UCSD-AML1 (cell line): Measurements from ENCODE around the gene MKLN1.
"Not testable (repeated sequence)": the region's sequence is repeated elsewhere in the genome, so short reads cannot be mapped to it uniquely, and the experiment has no call there.

ENCODE experiments used
- DNase-seq: peaks from one replicate; lab custom pipeline; 2025; ENCODE audit not compliant: unreplicated experiment; lab: John Stamatoyannopoulos, UW

Gene MKLN1

DNA sequence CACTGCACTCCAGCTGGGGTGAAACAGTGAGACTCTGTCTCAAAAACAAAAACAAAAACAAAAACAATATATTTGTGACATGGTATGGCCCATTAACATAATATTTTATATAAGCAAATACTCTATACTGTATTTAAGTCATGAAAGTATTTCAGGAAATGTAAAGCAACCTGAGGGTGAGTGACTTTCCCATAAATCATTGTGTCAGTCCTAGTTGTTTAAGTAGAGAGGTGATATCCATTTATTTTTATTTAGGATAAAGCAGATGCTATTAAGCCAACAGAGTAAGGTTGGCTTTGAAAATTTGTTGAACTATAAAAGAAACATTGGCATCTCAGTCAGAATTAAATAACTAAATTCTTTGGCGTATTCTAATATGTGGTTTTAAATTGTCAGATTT, 60.5 kb downstream of the MKLN1 start:
- no peak for DNase-seq

DNA sequence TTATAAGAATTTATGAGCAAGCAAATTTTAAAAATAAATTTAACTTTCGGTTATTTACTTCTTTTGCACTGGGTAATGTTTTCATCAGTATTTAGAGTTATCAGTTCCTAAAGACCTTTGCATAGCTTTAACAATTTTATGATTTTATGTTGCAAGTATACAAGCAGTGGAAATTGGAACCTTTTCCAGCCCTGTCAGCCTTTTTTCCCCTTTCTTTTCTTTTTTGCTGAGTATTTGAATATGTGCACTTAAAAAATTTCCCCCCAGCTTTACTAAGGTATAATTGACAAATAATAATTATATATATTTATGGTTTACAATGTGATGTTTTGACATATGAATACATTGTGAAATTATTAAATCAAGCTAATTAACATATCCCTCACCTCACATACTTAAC, 62.6 kb downstream of the MKLN1 start:
- DNase-seq = no peak

DNA sequence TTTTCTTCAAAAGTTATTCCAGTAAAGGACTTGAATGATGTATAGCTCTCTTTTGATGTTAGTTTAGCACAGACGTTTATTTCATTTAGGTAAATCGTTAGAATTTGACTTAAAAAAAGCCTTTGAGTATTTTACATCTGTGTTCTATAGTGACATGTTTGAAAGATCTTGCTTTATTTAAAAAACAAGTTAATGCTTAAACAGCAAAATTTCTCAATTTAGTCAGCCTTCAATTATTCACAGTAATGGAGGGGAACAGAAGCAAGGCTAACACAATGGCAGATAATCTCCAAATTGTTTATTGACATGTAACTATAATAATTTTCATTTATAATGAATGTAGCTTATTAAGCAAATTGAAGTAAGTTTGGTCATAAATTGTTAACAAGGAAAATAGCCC, 63.5 kb downstream of the MKLN1 start:
- DNase-seq = no peak

DNA sequence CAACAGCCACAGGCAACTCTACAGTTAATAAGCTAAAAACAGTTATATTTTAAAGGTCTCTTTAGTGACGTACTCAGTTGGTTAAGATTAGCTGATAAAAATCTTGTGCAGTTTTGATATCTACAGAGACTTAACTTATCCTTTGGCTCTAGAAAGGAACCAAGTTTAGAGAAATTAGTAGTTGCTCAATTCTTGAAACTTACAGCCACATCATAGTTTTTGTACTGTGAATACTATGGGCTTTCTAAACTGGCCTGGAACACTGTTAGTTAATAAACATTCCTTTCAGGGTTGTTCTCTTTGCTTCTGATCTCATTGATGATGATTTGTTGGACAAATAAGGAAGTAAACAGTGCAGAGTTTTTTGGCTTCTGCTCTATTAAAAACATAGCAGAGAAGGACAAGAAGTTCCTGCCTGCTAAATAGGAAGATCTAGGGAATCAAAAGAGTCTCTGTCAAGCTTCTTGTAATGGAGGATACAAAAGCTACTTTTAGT, 73.1 kb downstream of the MKLN1 start:
- DNase-seq = no peak

DNA sequence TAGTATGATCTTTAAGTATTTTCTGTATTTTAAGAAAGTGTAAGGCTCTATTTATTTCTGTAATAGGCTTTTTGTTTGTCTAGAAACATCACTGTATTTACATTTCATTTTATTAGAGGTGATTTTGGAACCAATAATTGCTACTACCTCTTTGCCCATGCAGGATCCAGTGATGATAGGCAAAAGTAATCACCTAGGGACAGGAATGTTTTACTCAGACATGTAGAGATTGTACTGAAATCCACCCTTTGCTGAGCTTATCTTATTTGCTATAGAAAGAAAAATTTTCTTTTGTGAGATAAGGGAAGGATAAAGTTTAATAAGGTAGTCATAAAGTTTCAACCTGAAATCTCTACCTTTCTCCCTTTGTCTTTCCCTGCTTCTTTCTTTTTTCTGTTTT, 73.5 kb downstream of the MKLN1 start:
- DNase-seq = no peak

DNA sequence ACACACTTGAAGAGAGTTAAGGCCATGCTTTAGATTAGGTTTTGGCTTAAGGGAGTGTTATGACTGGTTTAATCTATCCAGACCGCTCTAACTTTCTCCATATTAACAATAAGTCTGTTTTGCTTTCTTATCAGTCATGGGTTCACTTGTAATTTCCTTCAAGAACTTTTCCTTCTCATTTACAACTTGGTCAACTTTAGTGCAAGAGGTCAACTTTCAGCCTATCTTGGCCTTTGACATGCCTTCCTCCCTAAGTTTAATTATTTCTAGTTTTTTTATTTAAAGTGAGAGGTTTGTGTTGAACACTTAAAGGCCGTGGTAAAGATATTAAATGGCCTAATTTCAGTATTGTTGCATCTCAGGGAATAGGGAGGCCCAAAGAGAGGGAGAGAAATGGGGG, 75.6 kb downstream of the MKLN1 start:
- no peak for DNase-seq

DNA sequence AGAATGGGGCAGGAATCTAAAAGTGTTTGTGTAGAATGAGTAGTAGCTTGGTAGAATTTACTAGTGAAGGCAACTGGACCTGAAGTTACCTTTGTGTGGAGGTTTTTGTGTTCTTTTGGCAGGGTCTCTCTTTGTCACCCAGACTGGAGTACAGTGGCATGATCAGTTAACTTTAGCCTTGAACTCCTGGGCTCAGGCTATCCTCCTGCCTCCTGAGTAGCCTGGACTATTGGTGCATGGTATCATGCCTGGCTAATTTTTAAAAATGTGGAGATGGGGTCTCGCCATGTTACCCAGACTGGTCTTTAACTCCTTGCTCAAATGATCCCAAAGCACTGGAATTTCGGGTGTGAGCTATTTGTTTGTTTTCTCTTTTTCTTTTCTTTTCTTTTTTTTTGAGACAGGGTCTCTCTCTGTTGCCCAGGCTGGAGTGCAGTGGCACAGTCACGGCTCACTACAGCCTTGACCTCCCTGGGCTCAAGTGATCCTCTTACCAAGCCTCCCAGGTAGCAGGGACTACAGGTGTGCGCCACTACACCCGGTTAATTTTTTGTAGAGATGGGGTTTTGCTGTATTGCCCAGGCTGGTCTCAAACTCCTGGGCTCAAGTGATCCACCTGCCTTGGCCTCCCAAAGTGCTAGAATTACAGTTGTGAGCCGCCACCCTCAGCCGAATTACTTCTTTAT, 76.7 kb downstream of the MKLN1 start:
- no peak for DNase-seq

DNA sequence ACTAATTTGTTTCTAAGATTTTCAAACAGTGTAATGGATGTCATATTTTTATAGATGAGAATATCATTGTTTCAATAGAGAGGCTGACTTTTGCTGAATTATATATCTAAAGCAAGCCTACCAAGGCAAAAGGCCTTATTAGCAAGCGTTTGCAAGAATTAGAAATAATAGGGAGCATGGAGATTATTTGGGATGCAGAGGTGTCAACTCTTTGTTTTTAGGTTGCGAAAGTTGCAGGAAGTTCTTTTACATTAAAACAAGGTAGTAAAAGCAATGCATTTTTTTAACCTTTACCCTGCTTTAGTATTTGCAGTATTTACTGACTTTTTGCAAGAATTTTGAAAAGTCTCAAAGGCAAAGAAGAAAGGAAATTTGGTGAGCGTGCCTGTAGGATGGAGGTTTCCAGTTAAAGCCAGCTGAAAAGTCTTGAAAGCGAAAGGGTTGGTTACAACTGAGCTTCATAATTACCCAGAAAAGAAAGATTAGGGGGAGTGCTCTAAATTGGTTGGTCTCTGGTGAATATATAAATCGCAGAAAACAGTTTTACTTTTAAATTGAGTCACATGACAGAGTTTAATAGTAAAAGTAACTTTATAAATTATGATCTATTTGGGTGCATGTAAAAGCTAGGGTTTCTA, 81.6 kb downstream of the MKLN1 start:
- DNase-seq = no peak

DNA sequence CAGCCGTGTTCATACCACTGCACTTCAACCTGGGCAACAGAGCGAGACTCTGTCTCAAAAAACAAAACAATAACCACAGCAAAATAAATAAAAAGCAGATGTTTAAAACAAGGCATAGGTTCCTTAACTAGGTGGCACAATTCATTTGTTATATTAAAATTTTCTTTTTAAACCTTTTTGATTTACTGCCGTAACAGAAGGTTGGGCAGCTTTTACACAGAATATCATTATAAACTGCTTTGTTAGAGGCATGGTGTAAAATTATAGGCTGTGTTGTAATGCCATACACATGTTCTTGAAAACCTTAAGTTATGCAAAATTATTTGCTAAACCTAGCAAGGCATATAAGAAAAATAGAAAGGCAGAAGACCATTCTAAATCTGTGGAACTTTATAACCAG, 84.4 kb downstream of the MKLN1 start:
- no peak for DNase-seq

DNA sequence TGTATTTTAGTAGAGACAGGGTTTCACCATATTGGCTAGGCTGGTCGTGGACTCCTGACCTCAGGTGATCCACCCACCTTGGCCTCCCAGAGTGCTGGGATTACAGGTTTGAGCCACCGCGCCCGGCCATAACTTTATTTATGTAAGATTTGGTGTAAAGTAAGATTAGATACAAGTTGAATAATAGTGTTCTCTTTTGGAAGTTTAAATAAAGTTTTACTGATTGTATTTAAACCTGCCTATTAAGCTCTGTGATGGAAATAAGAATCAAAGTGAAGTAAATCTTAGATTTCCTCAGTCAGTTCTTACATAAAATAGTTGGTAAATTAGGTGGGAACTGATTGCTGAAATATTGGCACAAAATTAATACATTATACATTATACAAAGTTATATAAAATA, 86.0 kb downstream of the MKLN1 start:
- DNase-seq = no peak

DNA sequence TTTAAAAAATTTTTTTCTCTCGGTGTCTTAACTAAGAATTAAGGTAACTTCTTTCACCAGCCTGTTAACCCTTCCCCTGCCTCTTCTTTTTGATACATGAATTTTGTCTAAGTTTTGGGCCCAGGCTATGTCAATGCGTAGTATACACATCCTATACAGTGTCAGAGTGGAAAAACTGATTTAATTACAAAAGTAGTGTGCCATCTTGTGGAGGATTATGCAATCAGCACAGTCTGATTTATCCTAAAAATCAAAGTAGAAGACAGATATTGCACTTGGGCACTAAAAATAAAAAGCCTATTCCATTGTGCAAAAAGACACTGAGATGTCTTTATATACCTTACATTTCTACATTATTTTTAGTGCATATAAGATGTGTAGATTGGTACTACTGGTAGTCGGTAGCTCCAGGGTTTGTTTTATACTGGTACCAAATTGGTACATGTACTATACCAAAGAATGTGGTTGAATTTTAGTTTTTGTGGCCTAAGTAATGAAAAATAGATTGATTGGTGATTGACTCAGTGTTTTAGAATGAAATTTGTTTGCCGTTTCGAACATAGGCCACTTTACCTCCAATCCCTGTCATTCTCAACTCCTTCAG, 96.6 kb downstream of the MKLN1 start:
- no peak for DNase-seq

DNA sequence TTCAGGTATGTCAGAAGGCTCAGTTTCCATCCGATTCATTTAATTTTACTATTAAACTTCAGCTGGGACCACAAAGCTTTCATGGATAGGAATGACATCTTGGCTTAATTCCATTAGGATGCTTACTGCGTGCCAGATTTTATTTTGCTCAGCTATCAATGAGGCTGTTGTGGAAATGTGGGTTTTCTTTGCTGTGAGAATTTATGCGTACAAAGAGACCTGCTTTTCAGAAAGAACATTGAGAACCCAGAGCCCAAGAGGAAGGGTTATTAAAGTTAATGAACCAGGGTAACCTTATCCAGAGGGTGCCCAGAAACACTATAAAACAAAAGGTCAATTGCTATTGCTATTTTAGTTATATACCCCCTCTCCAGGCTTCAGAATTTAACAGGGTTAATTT, 98.3 kb downstream of the MKLN1 start:
- no peak for DNase-seq

DNA sequence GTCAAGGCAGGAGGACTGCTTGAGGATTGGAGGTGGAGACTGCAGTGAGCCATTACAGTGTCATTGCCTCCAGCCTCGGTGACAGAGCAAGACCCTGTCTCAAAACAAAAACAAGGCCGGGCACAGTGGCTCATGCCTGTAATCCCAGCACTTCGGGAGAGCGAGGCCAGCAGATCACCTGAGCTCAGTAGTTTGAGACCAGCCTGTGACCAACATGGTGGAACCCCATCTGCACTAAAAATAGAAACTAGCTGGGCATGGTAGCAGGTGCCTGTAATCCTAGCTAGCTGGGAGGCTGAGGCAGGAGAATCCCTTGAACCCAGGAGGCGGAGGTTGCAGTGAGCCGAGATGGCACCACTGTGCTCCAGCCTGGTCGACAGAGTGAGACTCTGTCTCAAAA, 103.2 kb downstream of the MKLN1 start:
- not testable (repeated sequence) for DNase-seq

DNA sequence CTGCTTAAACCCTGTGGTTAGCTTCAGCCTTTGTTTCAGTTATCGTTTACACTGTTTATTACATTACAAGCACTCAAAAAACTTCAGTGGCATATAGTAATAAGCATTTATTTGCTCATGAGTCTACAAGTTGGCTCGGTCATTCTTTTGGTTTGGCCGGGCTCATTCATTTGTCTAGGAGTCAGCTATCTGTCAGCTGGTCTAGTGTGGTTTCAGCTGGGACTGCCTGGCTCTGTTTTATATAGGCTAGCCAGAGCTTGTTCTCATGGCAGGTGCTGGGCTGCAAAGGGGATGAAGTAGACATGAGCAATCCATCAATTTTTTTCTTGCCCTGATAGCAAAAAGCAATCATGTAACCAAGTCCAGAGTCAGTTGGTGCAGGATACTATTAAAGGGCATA, 103.6 kb downstream of the MKLN1 start:
- no peak for DNase-seq

DNA sequence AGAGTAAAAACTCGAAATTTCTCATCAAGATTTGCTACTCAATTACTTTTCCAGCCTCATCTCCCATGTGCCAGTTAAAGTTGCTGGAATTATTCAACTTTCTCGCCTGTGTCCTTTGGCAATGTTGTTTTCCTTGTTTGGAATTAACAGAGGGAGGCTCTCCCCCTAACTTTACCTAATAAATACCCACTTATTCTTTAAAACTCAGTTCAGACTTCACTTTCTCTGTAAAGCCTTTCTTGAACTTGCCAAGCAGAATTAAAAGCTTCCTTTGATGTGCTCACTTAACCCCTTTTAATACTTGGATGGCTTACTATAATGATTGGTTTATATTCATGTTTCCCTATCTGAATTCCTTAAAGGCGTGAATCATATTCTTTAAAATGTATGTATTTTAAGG, 104.1 kb downstream of the MKLN1 start:
- DNase-seq = no peak

DNA sequence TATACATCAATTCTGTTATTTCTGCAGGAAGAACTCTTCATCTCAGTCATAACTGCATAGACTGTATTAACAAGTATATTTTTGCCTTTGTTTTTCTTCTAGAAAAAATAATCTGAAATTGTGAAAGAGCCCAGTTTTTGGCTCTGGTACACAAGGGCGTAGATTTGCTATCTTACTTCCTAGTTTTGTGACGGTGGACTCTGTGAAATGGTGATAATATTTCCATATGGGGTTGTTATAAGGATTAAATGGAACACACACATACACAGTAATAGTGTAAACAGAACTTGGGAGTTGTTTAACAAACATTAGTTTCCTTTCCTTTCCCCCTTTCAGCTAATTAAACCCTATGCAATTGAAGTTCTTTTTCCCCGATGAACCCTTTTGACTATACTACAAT, 108.7 kb downstream of the MKLN1 start:
- no peak for DNase-seq

DNA sequence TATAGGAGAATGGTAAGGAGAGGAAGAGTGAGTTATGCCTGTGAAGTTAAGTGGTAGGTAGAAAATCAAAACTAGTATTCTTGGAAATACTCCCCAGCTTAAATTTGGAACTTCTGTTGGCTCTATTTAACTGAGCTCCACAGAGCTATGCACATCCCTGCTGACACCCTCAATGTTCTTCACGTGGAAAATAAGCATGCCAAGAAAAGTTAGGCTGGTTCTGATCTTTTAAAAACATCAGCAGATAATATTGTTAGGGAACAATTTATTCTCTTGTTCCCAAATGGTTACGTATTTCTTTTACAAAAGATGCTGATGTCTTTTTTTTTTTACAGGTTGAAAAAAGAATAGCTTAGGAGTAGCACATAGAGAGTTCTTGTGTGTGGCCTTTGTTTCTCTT, 111.3 kb downstream of the MKLN1 start:
- DNase-seq = no peak

DNA sequence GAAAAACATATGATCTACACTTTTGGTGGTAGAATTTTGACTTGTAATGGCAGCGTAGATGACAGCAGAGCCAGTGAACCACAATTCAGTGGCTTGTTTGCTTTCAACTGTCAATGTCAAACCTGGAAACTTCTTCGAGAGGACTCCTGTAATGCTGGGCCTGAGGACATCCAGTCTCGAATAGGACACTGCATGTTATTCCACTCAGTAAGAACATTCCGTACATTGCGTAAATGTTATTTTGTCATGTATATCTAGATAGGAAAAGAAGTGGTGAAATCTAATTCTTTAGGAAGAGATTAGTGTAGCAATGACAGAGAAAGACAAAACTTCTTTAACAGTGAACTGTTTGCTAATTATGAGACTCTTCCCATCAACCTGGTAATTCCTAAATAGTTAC, 115.8 kb downstream of the MKLN1 start:
- DNase-seq = no peak

DNA sequence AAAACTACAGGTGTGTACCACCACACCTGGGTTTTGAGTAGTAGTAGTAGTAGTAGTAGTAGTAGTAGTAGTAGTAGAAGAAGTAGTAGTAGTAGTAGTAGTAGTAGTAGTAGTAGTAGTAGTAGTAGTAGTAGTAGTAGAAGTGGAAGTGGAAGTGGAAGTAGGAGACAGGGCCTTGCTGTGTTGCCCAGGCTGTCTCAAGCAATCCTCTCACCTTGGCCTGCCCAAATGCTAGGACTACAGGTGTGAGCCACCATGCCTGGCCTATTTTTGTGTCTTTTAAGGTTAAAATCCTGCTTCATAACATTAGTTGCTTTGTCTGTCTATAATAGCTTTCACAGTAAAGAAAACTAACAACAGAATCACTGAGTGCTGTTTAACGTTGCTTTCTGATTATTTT, 117.0 kb downstream of the MKLN1 start:
- DNase-seq = no peak

DNA sequence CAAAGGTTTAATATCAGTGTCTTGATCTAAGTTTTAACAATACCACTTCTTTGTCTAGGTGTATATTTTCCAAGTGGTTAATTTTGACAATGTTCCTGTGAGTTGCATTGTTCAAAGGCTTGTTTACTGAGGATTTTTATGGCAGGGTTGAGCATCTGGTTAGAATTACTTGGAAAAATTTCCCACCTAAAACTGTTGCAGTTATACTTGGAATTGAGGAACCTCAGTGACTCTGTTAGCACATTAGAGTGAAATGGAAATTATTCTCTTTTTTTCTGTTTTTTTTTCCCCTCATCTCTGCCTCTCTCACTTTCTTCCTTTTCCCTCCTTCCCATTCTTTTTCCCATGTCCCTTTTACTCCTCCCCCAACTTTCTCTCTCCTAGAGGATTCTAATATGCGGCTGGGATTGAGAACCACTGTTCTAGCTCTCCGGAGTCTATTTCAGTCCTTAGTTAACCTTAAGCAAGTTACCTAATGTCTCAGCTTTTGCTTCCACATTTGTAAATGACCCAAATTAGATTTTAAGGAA, 121.8 kb downstream of the MKLN1 start:
- no peak for DNase-seq

DNA sequence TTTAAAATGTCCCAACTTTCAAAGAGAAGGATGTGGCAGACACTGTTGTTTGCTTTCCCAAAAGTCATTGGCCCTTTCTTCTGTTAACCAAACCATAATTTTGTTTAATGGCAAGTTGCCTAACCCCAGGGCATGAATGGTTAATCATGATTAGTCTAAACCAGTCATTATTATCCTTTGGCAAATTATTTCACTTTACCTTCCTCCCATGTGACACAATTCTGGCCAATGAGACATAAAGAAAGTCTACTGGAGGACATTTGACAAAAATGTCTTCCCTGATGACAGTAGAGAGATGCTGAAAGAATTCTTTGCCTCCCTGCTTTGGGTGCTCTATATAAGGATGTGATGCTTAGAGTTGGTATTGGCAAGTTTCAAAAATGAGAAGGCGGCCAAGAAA, 126.8 kb downstream of the MKLN1 start:
- no peak for DNase-seq

DNA sequence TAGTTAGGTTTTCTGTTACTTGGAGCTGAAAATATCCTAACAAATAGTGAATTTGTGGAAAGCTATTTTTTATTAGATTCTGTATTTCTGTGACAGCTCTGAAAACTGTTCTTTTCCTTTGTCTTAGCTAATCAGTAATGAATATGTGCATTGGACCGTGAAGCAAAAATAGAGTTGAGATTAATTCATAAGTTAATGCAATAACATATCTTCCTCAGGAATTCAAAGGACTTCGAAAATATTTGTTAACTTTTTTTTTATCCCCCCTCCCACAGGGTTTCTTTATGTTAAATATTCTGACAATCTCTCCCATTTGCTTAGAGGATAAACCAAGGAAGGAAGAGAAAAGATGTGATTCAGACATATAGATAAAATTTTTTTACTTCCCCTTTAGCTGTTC, 127.3 kb downstream of the MKLN1 start:
- DNase-seq = no peak
